ENCODE results near the gene VASP.

The VASP gene

GRCh38 chr19:45506989-45507871 lies at the start of gene VASP:
Gene VASP (plus strand): TSS chr19:45507479. CDS start chr19:45507772, 293 bp downstream.
- peak; percentile 92 for DNase-seq

GRCh38 chr19:45457776-45458175 lies 49.5 kb upstream of the VASP start:
- no peak for DNase-seq

- DNase-seq, result no peak
Measured at GRCh38 chr19:45460807-45461347, 46.4 kb upstream of the VASP start.

- DNase-seq, result no peak
Measured at GRCh38 chr19:45462174-45462573, 45.1 kb upstream of the VASP start.

- no peak for DNase-seq
Measured at GRCh38 chr19:45463241-45463640, 44.0 kb upstream of the VASP start.

GRCh38 chr19:45464274-45464673 lies 43.0 kb upstream of the VASP start:
- no peak for DNase-seq

- DNase-seq, result no peak
Measured at GRCh38 chr19:45464852-45465441, 42.3 kb upstream of the VASP start.

GRCh38 chr19:45467115-45467455 lies 40.2 kb upstream of the VASP start:
- no peak for DNase-seq

- DNase-seq, result peak; percentile 97
Measured at GRCh38 chr19:45467456-45468158, 39.7 kb upstream of the VASP start, which contains the start of gene FOSB. Gene FOSB (plus strand): TSS chr19:45467996. CDS start chr19:45468587, 591 bp downstream.

- no peak for DNase-seq
Measured at GRCh38 chr19:45468159-45468651, 39.1 kb upstream of the VASP start.

- no peak for DNase-seq
Measured at GRCh38 chr19:45468803-45469131, 38.5 kb upstream of the VASP start.

- peak; percentile 87 for DNase-seq
Measured at GRCh38 chr19:45469132-45469944, 37.9 kb upstream of the VASP start.

GRCh38 chr19:45469945-45470761 lies 37.1 kb upstream of the VASP start:
- DNase-seq, result peak; percentile 80

GRCh38 chr19:45470762-45471081 lies 36.6 kb upstream of the VASP start:
- no peak for DNase-seq

- peak; percentile 60 for DNase-seq
Measured at GRCh38 chr19:45471111-45471930, 36.0 kb upstream of the VASP start.

GRCh38 chr19:45471931-45472562 lies 35.2 kb upstream of the VASP start:
- DNase-seq, result peak; percentile 73

GRCh38 chr19:45472563-45473366 lies 34.5 kb upstream of the VASP start:
- peak; percentile 72 for DNase-seq

- DNase-seq, result no peak
Measured at GRCh38 chr19:45473367-45473681, 34.0 kb upstream of the VASP start.

Measured in CD4-positive, alpha-beta T cell treated with Interleukin-21 for 1 hour (primary cell).